NT2/D1 (cell line): Measurements from ENCODE around the gene INPP5E.

Source experiments
- DNase-seq: peaks from one replicate; pipeline ENCODE4 v3.0.0-alpha.2; 2011; ENCODE audit warnings: low read depth, low spot score
- H3K27me3 ChIP-seq: 2 replicates; pipeline ENCODE4 v1.6.0; 2011; ENCODE audit warnings: mild to moderate bottlenecking; ENCODE audit not compliant: insufficient read length, insufficient read depth
- H3K36me3 ChIP-seq: 2 replicates; pipeline ENCODE4 v1.6.1; 2011; ENCODE audit warnings: mild to moderate bottlenecking, low read length, mixed read lengths; ENCODE audit not compliant: insufficient read depth, insufficient read length
- H3K4me1 ChIP-seq: 2 replicates; pipeline ENCODE4 v1.5.1; 2011; ENCODE audit not compliant: insufficient read depth, insufficient read length
- H3K4me3 ChIP-seq: 2 replicates; pipeline ENCODE4 v1.5.1; 2011; ENCODE audit warnings: low read depth; ENCODE audit not compliant: insufficient read length
- H3K9ac ChIP-seq: 2 replicates; pipeline ENCODE4 v1.6.0; 2011; ENCODE audit warnings: low read depth; ENCODE audit not compliant: insufficient read length
- H3K9me3 ChIP-seq: 2 replicates; pipeline ENCODE4 v1.5.1; 2011; ENCODE audit warnings: mild to moderate bottlenecking, low read length; ENCODE audit not compliant: insufficient read depth
- SUZ12 ChIP-seq: IDR thresholded peaks from 2 replicates; pipeline ENCODE4 v1.6.1; 2011; ENCODE audit not compliant: insufficient read length, insufficient read depth; ENCODE audit errors: extremely low read depth
- YY1 ChIP-seq: IDR thresholded peaks from 2 replicates; pipeline ENCODE4 v1.6.1; 2011; ENCODE audit not compliant: insufficient read length, insufficient read depth
- ZNF274 ChIP-seq: IDR thresholded peaks from 2 replicates; pipeline ENCODE4 v1.6.1; 2011; ENCODE audit warnings: mild to moderate bottlenecking, low read depth, low read length

INPP5E gene

DNA sequence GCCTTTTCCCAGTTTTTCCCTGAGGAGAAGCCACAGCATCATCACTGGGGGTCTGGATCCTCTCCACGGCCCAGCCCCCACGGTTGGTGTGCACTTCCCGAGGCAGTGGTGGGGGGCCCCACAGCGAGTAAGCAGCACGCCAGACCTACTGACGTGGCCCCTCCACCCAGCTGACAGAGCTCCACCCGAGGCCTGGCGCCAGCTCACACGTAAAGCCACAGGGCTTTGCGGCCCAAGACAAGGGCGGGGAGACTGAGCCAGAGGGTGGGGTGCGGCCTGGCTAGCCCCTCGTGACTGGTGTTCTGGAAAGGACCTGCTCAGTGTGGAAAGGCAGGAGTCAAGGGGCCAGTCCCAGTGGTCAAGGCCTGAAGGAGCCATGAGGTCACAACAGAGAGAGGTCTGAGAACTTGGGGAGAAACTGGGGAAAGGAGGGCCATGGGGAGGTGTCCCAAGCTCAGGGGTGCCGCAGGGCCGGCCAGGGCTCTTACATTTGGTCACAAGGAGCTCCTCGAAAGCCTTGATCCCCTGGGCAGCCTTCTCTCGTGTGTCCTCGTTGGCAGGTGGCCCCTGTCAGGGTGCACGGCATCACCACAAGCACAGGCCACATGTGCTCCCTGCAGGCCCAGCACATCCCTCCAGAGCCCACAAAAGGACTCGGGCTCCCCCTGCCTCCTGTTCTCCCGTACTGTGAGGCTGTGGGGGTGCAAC lies 45.2 kb downstream of the INPP5E start:
- TF ChIP-seq SUZ12 (no peak), ZNF274 (no peak), YY1 (no peak)
- Histone ChIP-seq H3K27me3 (no peaks in the 10 kb centered on the region), H3K4me1 (peaks cover 10% of the 10 kb centered on the region), H3K9ac (no peak overlapping the region), H3K36me3 (peaks cover 89% of the 10 kb centered on the region), H3K9me3 (no peaks in the 10 kb centered on the region), H3K4me3 (no peak overlapping the region)
- no peak for DNase-seq

DNA sequence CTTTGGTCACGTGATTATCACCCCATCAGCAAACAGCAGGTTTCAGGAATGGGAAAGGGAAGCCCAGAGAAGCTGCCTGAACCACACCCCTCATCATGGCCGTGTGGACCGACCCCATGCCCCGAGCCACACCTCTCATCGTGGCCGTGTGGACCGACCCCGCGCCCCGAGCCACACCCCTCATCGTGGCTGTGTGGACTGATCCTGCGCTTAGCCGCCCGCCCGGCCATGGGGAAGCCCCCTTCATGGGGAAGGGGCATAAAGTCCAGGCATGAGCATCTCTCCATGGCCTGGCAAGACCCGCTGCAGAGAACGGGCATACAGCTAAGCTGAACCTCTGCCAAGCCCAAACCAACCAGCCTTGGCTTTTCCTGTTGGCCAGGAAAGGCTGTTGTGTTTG lies 46.1 kb downstream of the INPP5E start:
- Histone ChIP-seq H3K4me3 (no peak overlapping the region), H3K4me1 (peaks cover 5% of the 10 kb centered on the region), H3K27me3 (no peaks in the 10 kb centered on the region), H3K36me3 (peaks cover 93% of the 10 kb centered on the region), H3K9me3 (no peaks in the 10 kb centered on the region), H3K9ac (no peak overlapping the region)
- DNase-seq: no peak
- TF ChIP-seq SUZ12 (no peak), YY1 (no peak), ZNF274 (no peak)

DNA sequence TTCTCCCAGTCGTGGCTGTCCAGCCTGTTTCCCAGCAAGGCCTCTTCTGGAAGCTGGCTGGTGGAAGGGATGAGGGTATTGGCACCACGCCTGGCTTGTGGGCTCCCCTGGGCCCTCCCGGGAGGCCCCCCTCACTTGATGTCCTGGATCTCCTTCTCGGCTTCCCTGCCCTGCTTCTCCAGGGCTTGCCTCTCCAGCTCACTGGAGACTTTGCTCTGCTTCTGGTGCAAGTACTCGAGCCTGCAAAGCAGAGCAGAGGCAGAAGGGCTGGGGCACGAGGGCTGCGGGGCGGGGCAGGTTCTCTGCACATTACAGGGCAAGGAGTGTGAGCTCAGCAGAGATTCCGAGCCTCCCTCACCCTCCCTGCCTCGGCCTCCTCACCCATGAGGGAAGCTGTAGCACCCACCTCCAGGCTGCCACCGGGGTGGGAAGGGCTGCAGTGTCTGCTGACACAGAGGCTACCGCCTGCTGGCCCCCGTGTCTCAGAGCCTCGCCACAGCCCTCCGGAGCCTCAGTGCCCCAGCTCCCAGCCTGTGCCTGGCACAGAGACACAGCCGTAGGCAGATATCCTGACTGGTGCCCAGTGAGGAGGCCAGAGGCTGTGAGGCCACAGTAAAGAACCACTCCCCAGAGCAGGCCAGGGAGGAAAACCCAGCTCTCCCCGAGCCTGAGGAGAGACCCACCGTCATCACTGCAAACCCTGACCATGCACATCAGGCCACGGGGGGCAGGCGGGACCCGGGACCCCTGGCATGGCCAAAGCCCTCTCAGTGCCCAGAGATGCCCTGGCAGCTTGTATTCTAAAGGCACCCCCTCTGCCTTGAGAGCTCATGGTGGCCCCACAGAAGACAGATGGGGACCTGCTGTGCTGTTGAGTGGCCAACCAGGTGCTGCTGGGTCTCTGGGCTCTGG lies 46.9 kb downstream of the INPP5E start:
- Histone ChIP-seq H3K27me3 (no peaks in the 10 kb centered on the region), H3K9ac (no peak overlapping the region), H3K36me3 (peaks cover 93% of the 10 kb centered on the region), H3K4me1 (peaks cover 2% of the 10 kb centered on the region), H3K9me3 (no peaks in the 10 kb centered on the region), H3K4me3 (no peak overlapping the region)
- no peak for TF ChIP-seq YY1
- TF ChIP-seq ZNF274: no peak
- TF ChIP-seq SUZ12: no peak
- DNase-seq: no peak

DNA sequence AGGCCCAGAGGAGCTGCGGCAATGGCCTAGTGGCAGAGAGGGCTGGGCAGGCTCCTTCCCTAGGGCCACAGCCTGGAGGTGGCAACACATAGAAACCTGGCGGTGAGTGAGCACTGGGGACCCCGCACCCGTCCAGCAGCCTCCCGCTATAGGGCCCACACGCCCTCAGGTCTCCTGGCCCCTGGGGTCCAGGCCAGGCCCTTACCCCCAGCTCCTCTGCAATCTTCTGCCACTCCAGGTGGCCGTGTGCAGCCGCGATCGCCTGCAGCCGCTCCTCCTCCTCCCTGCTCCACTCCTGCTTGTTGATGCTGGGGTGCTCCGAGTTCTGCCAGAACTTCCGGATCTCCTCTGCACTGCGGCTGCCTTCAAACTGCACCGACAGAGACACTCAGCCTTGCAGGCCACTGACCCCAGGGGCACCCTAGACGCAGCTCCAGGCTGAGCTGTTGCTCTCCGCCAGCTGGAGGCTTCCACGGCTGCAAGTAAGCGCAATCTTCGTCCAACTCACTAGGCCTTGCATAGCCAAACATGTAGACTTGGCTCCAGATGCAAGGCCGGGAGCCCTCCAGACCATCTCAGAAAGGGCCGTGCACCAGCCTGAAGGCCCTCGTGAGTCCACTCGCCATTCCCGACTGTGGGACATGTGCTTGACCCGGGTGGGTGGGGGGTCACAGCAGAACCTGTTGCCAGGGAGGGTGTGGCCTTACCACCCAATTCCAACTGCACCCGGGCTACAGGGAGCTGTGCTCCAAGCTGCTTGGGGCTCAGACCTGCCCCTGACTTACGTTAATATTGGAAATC lies 47.7 kb downstream of the INPP5E start:
- Histone ChIP-seq H3K4me1 (peaks cover 2% of the 10 kb centered on the region), H3K27me3 (no peaks in the 10 kb centered on the region), H3K4me3 (no peak overlapping the region), H3K9me3 (no peaks in the 10 kb centered on the region), H3K36me3 (peaks cover 95% of the 10 kb centered on the region), H3K9ac (no peak overlapping the region)
- TF ChIP-seq ZNF274 (no peak), YY1 (no peak), SUZ12 (no peak)
- DNase-seq: no peak

DNA sequence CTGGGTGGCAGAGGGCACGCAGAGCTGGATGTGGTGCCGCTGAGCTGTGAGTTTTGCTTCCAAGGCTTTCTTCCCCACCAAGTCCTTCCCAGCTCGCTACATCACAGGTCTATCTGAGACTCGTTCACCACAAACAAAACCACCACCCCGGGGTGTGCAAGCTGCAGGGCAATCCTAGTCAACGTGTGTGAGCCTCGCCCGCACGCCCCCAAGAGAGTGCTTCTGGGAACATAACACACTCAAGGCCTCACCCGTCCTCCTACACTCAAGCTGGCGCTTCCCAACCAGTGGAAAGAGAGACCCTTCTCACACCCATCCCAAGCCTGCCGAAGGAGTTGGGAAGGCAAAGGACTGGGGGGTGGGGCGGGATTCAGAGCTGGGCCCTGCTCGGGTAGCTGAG lies 50.2 kb downstream of the INPP5E start:
- DNase-seq: no peak
- no peaks in the 10 kb centered on the region for H3K9me3 ChIP-seq
- no peaks in the 10 kb centered on the region for H3K27me3 ChIP-seq
- H3K4me3 ChIP-seq: no peak overlapping the region
- peaks cover 2% of the 10 kb centered on the region for H3K4me1 ChIP-seq
- H3K9ac ChIP-seq: no peak overlapping the region
- TF ChIP-seq SUZ12 (no peak), ZNF274 (no peak), YY1 (no peak)
- peaks cover 91% of the 10 kb centered on the region for H3K36me3 ChIP-seq

DNA sequence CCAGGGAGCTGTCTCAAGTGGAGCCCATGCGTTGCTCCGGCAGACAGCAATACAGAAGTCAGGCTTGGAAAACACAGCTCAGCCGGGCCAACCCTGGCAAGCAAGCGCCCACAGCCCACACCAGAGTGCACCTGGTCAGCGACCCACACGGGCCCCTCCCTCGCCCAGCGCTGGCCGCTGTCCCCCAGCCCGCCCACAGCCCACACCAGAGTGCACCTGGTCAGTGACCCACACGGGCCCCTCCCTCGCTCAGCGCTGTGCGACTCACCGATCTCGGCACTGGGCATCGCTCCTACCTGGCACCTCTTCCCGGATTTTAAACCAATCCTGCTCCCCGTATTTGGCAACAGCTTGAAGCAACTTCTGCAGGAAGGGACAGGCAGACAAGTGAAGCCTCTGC lies 52.4 kb downstream of the INPP5E start:
- H3K9ac ChIP-seq: no peak overlapping the region
- DNase-seq: no peak
- no peaks in the 10 kb centered on the region for H3K9me3 ChIP-seq
- H3K27me3 ChIP-seq: no peaks in the 10 kb centered on the region
- TF ChIP-seq SUZ12 (no peak), ZNF274 (no peak)
- no peaks in the 10 kb centered on the region for H3K4me1 ChIP-seq
- H3K4me3 ChIP-seq: no peak overlapping the region
- peaks cover 91% of the 10 kb centered on the region for H3K36me3 ChIP-seq

DNA sequence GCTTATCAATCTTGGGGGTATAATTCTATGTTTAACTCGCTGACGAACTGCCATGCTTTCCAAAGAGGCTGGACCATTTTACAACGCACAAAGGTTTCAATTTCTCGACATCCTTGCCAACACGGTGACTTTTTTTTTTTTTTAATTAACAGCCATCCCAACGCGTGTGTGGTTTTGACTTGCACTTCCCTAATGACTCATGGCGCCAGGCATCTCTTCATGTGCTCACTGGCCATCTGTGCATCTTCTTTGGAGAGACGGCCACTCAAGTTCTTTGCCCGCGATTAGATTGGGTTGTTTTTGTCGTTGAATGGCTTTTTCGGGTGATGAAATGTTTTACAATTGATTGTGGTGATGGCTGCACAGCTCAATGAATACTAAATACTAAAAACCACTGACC lies 53.6 kb downstream of the INPP5E start:
- no peaks in the 10 kb centered on the region for H3K4me1 ChIP-seq
- peaks cover 91% of the 10 kb centered on the region for H3K36me3 ChIP-seq
- no peaks in the 10 kb centered on the region for H3K9me3 ChIP-seq
- no peak for DNase-seq
- no peaks in the 10 kb centered on the region for H3K27me3 ChIP-seq
- no peak overlapping the region for H3K9ac ChIP-seq
- no peak overlapping the region for H3K4me3 ChIP-seq
- TF ChIP-seq ZNF274 (no peak), YY1 (no peak), SUZ12 (no peak)
